Ishikawa (cell line): Measurements from ENCODE around the gene DELE1.

ENCODE experiments used
- CEBPB ChIP-seq: IDR thresholded peaks from 2 replicates; pipeline ENCODE4 v1.6.1; 2012
- CREB1 ChIP-seq: IDR thresholded peaks from 2 replicates; pipeline ENCODE4 v1.6.1; 2012; ENCODE audit warnings: low read depth
- EGR1 ChIP-seq: IDR thresholded peaks from 2 replicates; pipeline ENCODE4 v1.6.1; 2012
- EP300 ChIP-seq: IDR thresholded peaks from 2 replicates; pipeline ENCODE4 v1.6.1; 2012; ENCODE audit warnings: borderline replicate concordance
- FOXM1 ChIP-seq: IDR thresholded peaks from 2 replicates; pipeline ENCODE4 v1.6.1; 2012; ENCODE audit warnings: low read depth, borderline replicate concordance
- MAX ChIP-seq: IDR thresholded peaks from 2 replicates; pipeline ENCODE4 v1.6.1; 2012
- NFIC ChIP-seq: IDR thresholded peaks from 2 replicates; pipeline ENCODE4 v1.6.1; 2012
- RAD21 ChIP-seq: IDR thresholded peaks from 2 replicates; pipeline ENCODE4 v1.6.1; 2012; ENCODE audit warnings: low read depth
- REST ChIP-seq: IDR thresholded peaks from 2 replicates; pipeline ENCODE4 v1.6.1; 2012; ENCODE audit warnings: low read depth, mild to moderate bottlenecking
- TAF1 ChIP-seq: IDR thresholded peaks from 2 replicates; pipeline ENCODE4 v1.6.1; 2012; ENCODE audit warnings: low read depth, mild to moderate bottlenecking
- TCF12 ChIP-seq: IDR thresholded peaks from 2 replicates; pipeline ENCODE4 v1.6.1; 2012; ENCODE audit warnings: low read depth
- TEAD4 ChIP-seq: IDR thresholded peaks from 2 replicates; pipeline ENCODE4 v1.6.1; 2012
- USF1 ChIP-seq: IDR thresholded peaks from 2 replicates; pipeline ENCODE4 v1.6.1; 2012
- YY1 ChIP-seq: IDR thresholded peaks from 2 replicates; pipeline ENCODE4 v1.6.1; 2012; ENCODE audit warnings: low read depth
- ZBTB7A ChIP-seq: IDR thresholded peaks from 2 replicates; pipeline ENCODE4 v1.6.1; 2012; ENCODE audit warnings: low read depth

DELE1 gene

GRCh38 chr5:141947316-141947715 lies 23.6 kb downstream of the DELE1 start:
- TF ChIP-seq CREB1 (no peak), EGR1 (no peak), EP300 (no peak), TAF1 (no peak), ZBTB7A (no peak), NFIC (no peak)

GRCh38 chr5:141948812-141949211 lies 25.1 kb downstream of the DELE1 start:
- TF ChIP-seq CREB1 (no peak), FOXM1 (no peak), EP300 (no peak), NFIC (no peak), YY1 (no peak), ZBTB7A (no peak), REST (no peak), MAX (no peak), TCF12 (no peak), TEAD4 (no peak), EGR1 (no peak), USF1 (no peak), TAF1 (no peak), RAD21 (no peak), CEBPB (no peak)

GRCh38 chr5:141949511-141949910 lies 25.8 kb downstream of the DELE1 start:
- TF ChIP-seq YY1, result no peak
- TF ChIP-seq TAF1, result no peak
- no peak for TF ChIP-seq TCF12
- TF ChIP-seq REST, result no peak
- no peak for TF ChIP-seq EGR1
- TF ChIP-seq ZBTB7A, result no peak
- no peak for TF ChIP-seq FOXM1
- no peak for TF ChIP-seq MAX
- no peak for TF ChIP-seq USF1
- no peak for TF ChIP-seq RAD21
- TF ChIP-seq EP300, result no peak
- TF ChIP-seq NFIC, result no peak

GRCh38 chr5:141950207-141951005 lies 26.7 kb downstream of the DELE1 start:
- TF ChIP-seq NFIC, result no peak
- TF ChIP-seq EP300, result no peak
- TF ChIP-seq TAF1, result no peak
- TF ChIP-seq RAD21, result no peak
- no peak for TF ChIP-seq MAX
- no peak for TF ChIP-seq REST
